ENCODE measurements around the gene HAPSTR1. TPM values are rescaled to one million over a fixed set of nuclear protein-coding genes. Genes with fewer than 3 reads are reported as not detected.

The HAPSTR1 gene
- total and polyA plus RNA-seq, 2 of the 13 experiments (the other 11 are each of a cell fraction or from before 2014, with no cell fraction given) = 25.2 to 83.2 TPM

DNA sequence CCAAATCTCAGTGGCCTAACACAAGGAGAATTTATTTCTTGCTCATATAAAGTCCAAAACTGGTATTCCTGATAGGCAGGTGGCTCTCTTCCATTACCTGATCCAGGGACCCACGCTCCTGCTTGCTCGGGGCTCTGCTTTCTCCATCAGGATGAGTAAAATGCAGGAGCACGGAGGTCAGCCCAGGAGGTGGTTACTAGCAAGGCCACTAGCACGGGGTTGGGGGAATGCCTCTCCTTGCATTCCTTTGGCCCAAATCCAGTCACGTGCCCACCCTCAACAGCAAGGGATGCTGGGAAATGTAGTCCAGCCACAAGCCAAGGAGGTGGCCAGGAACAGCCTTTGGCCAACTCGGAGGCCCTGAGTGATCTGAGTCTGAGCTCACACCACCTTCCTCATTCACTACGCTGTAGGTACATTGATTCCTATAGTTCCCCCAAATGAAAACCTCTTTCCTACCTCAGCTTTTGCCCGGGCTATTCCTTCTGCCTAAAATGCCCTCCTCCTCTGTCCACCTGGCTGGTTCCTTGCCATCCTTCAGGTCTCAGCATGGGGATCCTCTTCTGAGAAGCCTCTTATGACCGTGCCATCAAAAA lies 38.3 kb upstream of the HAPSTR1 start (continued):
- TF ChIP-seq, protein P1, sequence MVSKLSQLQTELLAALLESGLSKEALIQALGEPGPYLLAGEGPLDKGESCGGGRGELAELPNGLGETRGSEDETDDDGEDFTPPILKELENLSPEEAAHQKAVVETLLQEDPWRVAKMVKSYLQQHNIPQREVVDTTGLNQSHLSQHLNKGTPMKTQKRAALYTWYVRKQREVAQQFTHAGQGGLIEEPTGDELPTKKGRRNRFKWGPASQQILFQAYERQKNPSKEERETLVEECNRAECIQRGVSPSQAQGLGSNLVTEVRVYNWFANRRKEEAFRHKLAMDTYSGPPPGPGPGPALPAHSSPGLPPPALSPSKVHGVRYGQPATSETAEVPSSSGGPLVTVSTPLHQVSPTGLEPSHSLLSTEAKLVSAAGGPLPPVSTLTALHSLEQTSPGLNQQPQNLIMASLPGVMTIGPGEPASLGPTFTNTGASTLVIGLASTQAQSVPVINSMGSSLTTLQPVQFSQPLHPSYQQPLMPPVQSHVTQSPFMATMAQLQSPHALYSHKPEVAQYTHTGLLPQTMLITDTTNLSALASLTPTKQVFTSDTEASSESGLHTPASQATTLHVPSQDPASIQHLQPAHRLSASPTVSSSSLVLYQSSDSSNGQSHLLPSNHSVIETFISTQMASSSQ (IDR thresholded peaks at IDR 0.05; ENCODE audit: low read depth) = peak; percentile 11; the same call in 1 of the 2 replicates
- TF ChIP-seq, protein P1 (CRISPR knock-in tag; IDR thresholded peaks at IDR 0.05; ENCODE audit: borderline replicate concordance) = peak; percentile 37; the same call in 1 of the 2 replicates
- peak; percentile 65 for TF ChIP-seq YY1 (IDR thresholded peaks at IDR 0.05; ENCODE audit: insufficient read depth, insufficient replicate concordance, low read depth, low read length)
- TF ChIP-seq GATAD2A (CRISPR knock-in tag; IDR thresholded peaks at IDR 0.05) = 0 out of 2 replicates have a peak, but pooled peaks have one; percentile 50
- peak in 1 of 2 experiments; percentile 58; a peak in 1 of 4 replicates for TF ChIP-seq POLR2A (IDR thresholded peaks at IDR 0.05; ENCODE audit: insufficient read depth in 1 of 2, low read depth in 2 of 2, low read length in 2 of 2)
- no peak for TF ChIP-seq CENPX (CRISPR knock-in tag; IDR thresholded peaks at IDR 0.05)
- TF ChIP-seq, protein P2, sequence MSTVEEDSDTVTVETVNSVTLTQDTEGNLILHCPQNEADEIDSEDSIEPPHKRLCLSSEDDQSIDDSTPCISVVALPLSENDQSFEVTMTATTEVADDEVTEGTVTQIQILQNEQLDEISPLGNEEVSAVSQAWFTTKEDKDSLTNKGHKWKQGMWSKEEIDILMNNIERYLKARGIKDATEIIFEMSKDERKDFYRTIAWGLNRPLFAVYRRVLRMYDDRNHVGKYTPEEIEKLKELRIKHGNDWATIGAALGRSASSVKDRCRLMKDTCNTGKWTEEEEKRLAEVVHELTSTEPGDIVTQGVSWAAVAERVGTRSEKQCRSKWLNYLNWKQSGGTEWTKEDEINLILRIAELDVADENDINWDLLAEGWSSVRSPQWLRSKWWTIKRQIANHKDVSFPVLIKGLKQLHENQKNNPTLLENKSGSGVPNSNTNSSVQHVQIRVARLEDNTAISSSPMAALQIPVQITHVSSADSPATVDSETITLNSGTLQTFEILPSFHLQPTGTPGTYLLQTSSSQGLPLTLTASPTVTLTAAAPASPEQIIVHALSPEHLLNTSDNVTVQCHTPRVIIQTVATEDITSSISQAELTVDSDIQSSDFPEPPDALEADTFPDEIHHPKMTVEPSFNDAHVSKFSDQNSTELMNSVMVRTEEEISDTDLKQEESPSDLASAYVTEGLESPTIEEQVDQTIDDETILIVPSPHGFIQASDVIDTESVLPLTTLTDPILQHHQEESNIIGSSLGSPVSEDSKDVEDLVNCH (CRISPR knock-in tag; IDR thresholded peaks at IDR 0.05) = no peak
- TF ChIP-seq NFIC (IDR thresholded peaks at IDR 0.05; ENCODE audit: low read length) = no peak
- TF ChIP-seq ZNF143 (CRISPR knock-in tag; IDR thresholded peaks at IDR 0.05) = peak; percentile 99
- TF ChIP-seq SAP130 (CRISPR knock-in tag; IDR thresholded peaks at IDR 0.05; ENCODE audit: low read depth) = peak; percentile 70
- no peak for TF ChIP-seq SIN3B (IDR thresholded peaks at IDR 0.05; ENCODE audit: low read length)
- TF ChIP-seq CAMTA2 (CRISPR knock-in tag; IDR thresholded peaks at IDR 0.05; ENCODE audit: borderline replicate concordance) = no peak
- TF ChIP-seq, protein P3, sequence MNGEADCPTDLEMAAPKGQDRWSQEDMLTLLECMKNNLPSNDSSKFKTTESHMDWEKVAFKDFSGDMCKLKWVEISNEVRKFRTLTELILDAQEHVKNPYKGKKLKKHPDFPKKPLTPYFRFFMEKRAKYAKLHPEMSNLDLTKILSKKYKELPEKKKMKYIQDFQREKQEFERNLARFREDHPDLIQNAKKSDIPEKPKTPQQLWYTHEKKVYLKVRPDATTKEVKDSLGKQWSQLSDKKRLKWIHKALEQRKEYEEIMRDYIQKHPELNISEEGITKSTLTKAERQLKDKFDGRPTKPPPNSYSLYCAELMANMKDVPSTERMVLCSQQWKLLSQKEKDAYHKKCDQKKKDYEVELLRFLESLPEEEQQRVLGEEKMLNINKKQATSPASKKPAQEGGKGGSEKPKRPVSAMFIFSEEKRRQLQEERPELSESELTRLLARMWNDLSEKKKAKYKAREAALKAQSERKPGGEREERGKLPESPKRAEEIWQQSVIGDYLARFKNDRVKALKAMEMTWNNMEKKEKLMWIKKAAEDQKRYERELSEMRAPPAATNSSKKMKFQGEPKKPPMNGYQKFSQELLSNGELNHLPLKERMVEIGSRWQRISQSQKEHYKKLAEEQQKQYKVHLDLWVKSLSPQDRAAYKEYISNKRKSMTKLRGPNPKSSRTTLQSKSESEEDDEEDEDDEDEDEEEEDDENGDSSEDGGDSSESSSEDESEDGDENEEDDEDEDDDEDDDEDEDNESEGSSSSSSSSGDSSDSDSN (CRISPR knock-in tag; IDR thresholded peaks at IDR 0.05) = 0 out of 2 replicates have a peak, but pooled peaks have one; percentile 27
- peak; percentile 94 for TF ChIP-seq RAD51 (IDR thresholded peaks at IDR 0.05; ENCODE audit: borderline replicate concordance)
- no peak for TF ChIP-seq PAWR (CRISPR knock-in tag; IDR thresholded peaks at IDR 0.05; ENCODE audit: borderline replicate concordance)
- TF ChIP-seq, protein P4, sequence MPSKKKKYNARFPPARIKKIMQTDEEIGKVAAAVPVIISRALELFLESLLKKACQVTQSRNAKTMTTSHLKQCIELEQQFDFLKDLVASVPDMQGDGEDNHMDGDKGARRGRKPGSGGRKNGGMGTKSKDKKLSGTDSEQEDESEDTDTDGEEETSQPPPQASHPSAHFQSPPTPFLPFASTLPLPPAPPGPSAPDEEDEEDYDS (CRISPR knock-in tag; IDR thresholded peaks at IDR 0.05) = peak; percentile 77
- no peak for TF ChIP-seq ZNF720 (CRISPR knock-in tag; IDR thresholded peaks at IDR 0.05)
- no peak for TF ChIP-seq ZNF780A (CRISPR knock-in tag; IDR thresholded peaks at IDR 0.05)
- TF ChIP-seq, protein P5, sequence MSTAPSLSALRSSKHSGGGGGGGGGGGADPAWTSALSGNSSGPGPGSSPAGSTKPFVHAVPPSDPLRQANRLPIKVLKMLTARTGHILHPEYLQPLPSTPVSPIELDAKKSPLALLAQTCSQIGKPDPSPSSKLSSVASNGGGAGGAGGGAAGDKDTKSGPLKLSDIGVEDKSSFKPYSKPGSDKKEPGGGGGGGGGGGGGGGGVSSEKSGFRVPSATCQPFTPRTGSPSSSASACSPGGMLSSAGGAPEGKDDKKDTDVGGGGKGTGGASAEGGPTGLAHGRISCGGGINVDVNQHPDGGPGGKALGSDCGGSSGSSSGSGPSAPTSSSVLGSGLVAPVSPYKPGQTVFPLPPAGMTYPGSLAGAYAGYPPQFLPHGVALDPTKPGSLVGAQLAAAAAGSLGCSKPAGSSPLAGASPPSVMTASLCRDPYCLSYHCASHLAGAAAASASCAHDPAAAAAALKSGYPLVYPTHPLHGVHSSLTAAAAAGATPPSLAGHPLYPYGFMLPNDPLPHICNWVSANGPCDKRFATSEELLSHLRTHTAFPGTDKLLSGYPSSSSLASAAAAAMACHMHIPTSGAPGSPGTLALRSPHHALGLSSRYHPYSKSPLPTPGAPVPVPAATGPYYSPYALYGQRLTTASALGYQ (CRISPR knock-in tag; IDR thresholded peaks at IDR 0.05) = no peak
- TF ChIP-seq ZNF121 (CRISPR knock-in tag; IDR thresholded peaks at IDR 0.05) = no peak
